Measurements from ENCODE around the gene FARP2.

FARP2 gene

DNA sequence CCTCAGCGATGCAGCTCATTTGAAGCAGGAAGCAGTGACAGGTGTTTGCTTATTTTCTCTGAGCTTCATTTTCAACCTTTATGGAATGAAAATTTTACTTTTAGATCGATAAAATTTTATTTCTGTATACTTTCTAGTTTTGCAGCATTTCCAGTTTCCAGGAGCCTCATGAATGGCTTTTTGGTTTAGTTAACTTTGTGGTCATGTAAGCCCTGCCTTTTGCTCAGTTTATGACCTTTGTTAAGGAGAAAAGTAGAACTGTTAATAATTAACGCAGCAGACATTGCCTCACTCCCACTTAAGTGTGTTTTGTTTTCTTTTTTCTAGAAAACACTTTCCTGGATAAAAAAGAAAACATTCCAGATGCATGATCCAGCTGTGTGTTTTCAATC is 4.4 kb upstream of the FARP2 start:
- Histone ChIP-seq H3K27ac (ENCODE audit: low read depth, low read length, severe bottlenecking) (no peak overlapping the region), H3K36me3 (ENCODE audit: control insufficient read depth, insufficient read depth, low read length) (peaks cover 74% of the 10 kb centered on the region)

DNA sequence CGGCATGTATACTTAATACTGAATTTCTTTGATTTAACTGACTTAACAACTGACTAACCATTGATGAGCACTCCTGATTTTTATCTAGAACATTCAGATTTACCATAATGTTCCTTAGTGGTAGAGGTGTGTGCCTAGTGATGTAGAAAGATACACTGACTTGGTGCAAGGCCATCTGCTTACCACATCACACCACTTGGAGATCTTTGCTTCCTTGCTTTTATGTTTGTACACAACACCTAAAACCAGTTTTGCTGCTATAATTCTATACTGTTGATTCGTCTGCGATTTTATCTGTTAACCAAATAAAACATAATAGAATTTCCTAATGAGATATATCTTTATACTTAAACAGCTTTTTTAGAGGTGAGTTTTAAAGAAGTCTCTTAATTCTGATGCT is 3.9 kb upstream of the FARP2 start:
- Histone ChIP-seq H3K4me3 (ENCODE audit: extremely low read depth, insufficient read depth, low read length, poor library complexity, severe bottlenecking) (no peak overlapping the region), H3K4me1 (ENCODE audit: control insufficient read depth, insufficient read depth, low read length, poor library complexity, severe bottlenecking) (peaks cover 10% of the 10 kb centered on the region), H3K36me3 (ENCODE audit: control insufficient read depth, insufficient read depth, low read length) (peaks cover 68% of the 10 kb centered on the region), H3K9me3 (ENCODE audit: control insufficient read depth, low read length) (no peaks in the 10 kb centered on the region), H3K27ac (ENCODE audit: low read depth, low read length, severe bottlenecking) (no peak overlapping the region)
- WGBS, 2 experiments (ENCODE audit: insufficient coverage in 2 of 2), result no CpG with 5 or more reads among the region's 3 CpGs

More for the DNA sequence above, 4.4 kb upstream of the FARP2 start:
- Histone ChIP-seq H3K4me3 (ENCODE audit: extremely low read depth, insufficient read depth, low read length, poor library complexity, severe bottlenecking) (no peak overlapping the region), H3K9me3 (ENCODE audit: control insufficient read depth, low read length) (no peaks in the 10 kb centered on the region), H3K4me1 (ENCODE audit: control insufficient read depth, insufficient read depth, low read length, poor library complexity, severe bottlenecking) (peaks cover 10% of the 10 kb centered on the region)
- 100% methylated on average over 1 of the region's 3 CpGs; no CpG with 5 or more reads in 1 of the 2 experiments for WGBS, 2 experiments (ENCODE audit: insufficient coverage in 2 of 2)

DNA sequence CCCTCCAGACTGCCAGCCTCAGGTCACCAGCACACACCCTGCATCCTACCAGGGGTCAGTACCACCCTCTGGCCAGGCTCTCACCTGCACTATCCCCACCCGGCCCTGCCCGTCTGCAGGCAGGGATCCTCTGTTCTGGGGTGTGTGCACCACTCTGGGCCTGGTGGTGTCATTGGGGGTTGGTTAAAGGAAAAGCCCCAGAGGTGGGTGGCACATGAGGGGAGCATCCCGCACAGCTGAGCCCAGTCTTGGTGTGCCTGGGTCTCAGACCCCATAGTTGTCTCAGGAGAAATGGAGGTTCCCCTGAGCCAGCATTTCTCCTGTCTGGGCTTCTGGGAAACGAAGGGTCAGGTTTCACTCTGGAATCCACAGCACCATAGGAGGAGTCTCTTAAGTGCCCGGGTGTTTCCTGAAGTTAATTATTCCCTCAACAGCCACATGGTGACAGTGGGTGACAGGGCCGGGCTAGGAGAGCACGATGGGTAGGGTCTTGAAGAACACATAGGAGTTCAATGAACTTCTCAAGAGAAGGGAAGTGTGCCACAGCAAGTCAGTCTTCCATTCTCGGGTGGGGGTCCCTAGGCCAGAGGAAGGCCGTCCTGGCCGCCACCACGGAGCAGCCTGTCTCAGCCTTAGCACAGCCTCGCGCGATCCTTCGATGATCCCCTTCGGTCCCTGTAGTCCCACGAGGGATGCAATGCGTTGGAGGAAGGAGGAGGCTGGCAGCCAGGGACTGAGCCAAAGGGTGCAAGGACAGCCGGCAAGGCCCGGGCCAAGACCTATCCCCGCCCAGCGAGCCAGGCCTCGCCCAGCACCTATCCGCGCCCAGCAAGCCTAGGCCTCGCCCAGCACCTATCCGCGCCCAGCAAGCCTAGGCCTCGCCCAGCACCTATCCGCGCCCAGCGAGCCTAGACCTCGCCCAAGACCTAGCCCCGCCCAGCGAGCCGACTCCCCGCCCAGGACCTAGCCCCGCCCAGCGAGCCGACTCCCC is 1.1 kb upstream of the FARP2 start:
- Histone ChIP-seq H3K4me1 (ENCODE audit: control insufficient read depth, insufficient read depth, low read length, poor library complexity, severe bottlenecking) (peaks cover 16% of the 10 kb centered on the region), H3K27ac (ENCODE audit: low read depth, low read length, severe bottlenecking) (peak overlapping the region; percentile 82), H3K4me3 (ENCODE audit: extremely low read depth, insufficient read depth, low read length, poor library complexity, severe bottlenecking) (peak overlapping the region; percentile 16), H3K9me3 (ENCODE audit: control insufficient read depth, low read length) (no peaks in the 10 kb centered on the region), H3K36me3 (ENCODE audit: control insufficient read depth, insufficient read depth, low read length) (peaks cover 44% of the 10 kb centered on the region)
- WGBS, 2 experiments (ENCODE audit: insufficient coverage in 2 of 2), result 23 to 26% methylated on average over 25 of the region's 40 CpGs

DNA sequence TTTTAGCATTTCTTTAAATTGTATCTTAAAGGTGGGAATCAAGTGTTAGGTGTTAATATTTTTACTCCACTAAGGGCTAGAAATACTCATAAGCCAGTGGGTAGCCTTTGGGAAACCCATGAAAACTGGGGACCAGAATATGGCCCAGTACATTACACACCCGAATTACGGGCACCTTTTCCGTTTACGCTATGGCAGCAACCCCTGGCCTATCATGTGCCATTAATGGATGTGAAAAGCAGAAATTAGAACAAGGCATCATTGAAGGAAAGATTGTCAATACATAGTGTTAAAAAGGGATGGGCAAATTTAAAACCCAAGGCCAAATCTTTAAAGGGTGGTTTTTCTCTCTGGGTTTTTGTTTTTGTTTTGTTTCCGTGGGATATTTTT is 781 bp downstream of the FARP2 start:
- Histone ChIP-seq H3K9me3 (ENCODE audit: control insufficient read depth, low read length) (no peaks in the 10 kb centered on the region), H3K4me1 (ENCODE audit: control insufficient read depth, insufficient read depth, low read length, poor library complexity, severe bottlenecking) (peaks cover 16% of the 10 kb centered on the region), H3K27ac (ENCODE audit: low read depth, low read length, severe bottlenecking) (peak overlapping the region; percentile 64), H3K36me3 (ENCODE audit: control insufficient read depth, insufficient read depth, low read length) (peaks cover 27% of the 10 kb centered on the region), H3K4me3 (ENCODE audit: extremely low read depth, insufficient read depth, low read length, poor library complexity, severe bottlenecking) (peak overlapping the region; percentile 93)
- 47 to 51% methylated on average over 3 to 5 of the region's 5 CpGs for WGBS, 2 experiments (ENCODE audit: insufficient coverage in 2 of 2)

- Histone ChIP-seq H3K27ac (ENCODE audit: low read depth, low read length, severe bottlenecking) (no peak overlapping the region), H3K9me3 (ENCODE audit: control insufficient read depth, low read length) (no peaks in the 10 kb centered on the region), H3K36me3 (ENCODE audit: control insufficient read depth, insufficient read depth, low read length) (peaks cover 20% of the 10 kb centered on the region), H3K4me1 (ENCODE audit: control insufficient read depth, insufficient read depth, low read length, poor library complexity, severe bottlenecking) (peaks cover 16% of the 10 kb centered on the region), H3K4me3 (ENCODE audit: extremely low read depth, insufficient read depth, low read length, poor library complexity, severe bottlenecking) (peak overlapping the region; percentile 93)
- WGBS, 2 experiments (ENCODE audit: insufficient coverage in 2 of 2), result 100% methylated on average over 1 of the region's 3 CpGs
Observed at GRCh38 chr2:241357531-241357930, 1.4 kb downstream of the FARP2 start.

DNA sequence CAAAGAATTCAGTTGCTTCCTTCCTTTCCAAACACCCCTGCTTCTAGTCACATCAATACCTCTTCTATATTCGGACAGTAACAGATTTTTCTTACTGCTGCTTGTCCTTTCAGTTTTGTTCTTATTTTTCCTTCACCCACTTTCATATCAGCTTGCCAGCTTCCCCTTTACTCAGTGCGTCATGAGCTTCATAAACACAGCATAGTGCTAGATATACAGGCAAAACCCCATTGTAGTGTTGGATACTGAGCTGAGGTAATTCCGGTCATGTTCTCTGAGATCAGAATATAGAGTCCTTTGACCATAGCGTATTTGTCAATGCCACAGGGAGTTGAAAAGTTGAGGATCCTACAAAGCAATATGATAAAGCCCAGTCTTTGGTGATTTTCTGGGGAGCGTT is 2.4 kb downstream of the FARP2 start:
- no peak overlapping the region for H3K4me3 ChIP-seq (ENCODE audit: extremely low read depth, insufficient read depth, low read length, poor library complexity, severe bottlenecking)
- 93 to 94% methylated on average over 4 of the region's 5 CpGs for WGBS, 2 experiments (ENCODE audit: insufficient coverage in 2 of 2)

GRCh38 chr2:241359481-241360045 is 3.5 kb downstream of the FARP2 start:
- Histone ChIP-seq H3K27ac (ENCODE audit: low read depth, low read length, severe bottlenecking) (no peak overlapping the region), H3K36me3 (ENCODE audit: control insufficient read depth, insufficient read depth, low read length) (peaks cover 16% of the 10 kb centered on the region), H3K4me1 (ENCODE audit: control insufficient read depth, insufficient read depth, low read length, poor library complexity, severe bottlenecking) (peaks cover 13% of the 10 kb centered on the region), H3K4me3 (ENCODE audit: extremely low read depth, insufficient read depth, low read length, poor library complexity, severe bottlenecking) (no peak overlapping the region), H3K9me3 (ENCODE audit: control insufficient read depth, low read length) (no peaks in the 10 kb centered on the region)
- WGBS, 2 experiments (ENCODE audit: insufficient coverage in 2 of 2), result 90 to 96% methylated on average over 5 to 6 of the region's 7 CpGs

More for the DNA sequence above, 2.4 kb downstream of the FARP2 start:
- H3K36me3 ChIP-seq (ENCODE audit: control insufficient read depth, insufficient read depth, low read length), result peaks cover 18% of the 10 kb centered on the region
- peaks cover 16% of the 10 kb centered on the region for H3K4me1 ChIP-seq (ENCODE audit: control insufficient read depth, insufficient read depth, low read length, poor library complexity, severe bottlenecking)
- no peaks in the 10 kb centered on the region for H3K9me3 ChIP-seq (ENCODE audit: control insufficient read depth, low read length)
- H3K27ac ChIP-seq (ENCODE audit: low read depth, low read length, severe bottlenecking), result no peak overlapping the region

- no peak overlapping the region for H3K27ac ChIP-seq (ENCODE audit: low read depth, low read length, severe bottlenecking)
- no peaks in the 10 kb centered on the region for H3K9me3 ChIP-seq (ENCODE audit: control insufficient read depth, low read length)
- H3K4me1 ChIP-seq (ENCODE audit: control insufficient read depth, insufficient read depth, low read length, poor library complexity, severe bottlenecking), result peaks cover 4% of the 10 kb centered on the region
- 98 to 100% methylated on average over 6 of the region's 7 CpGs for WGBS, 2 experiments (ENCODE audit: insufficient coverage in 2 of 2)
- H3K4me3 ChIP-seq (ENCODE audit: extremely low read depth, insufficient read depth, low read length, poor library complexity, severe bottlenecking), result no peak overlapping the region
- H3K36me3 ChIP-seq (ENCODE audit: control insufficient read depth, insufficient read depth, low read length), result peaks cover 14% of the 10 kb centered on the region
Observed at GRCh38 chr2:241363426-241363825, 7.3 kb downstream of the FARP2 start.

DNA sequence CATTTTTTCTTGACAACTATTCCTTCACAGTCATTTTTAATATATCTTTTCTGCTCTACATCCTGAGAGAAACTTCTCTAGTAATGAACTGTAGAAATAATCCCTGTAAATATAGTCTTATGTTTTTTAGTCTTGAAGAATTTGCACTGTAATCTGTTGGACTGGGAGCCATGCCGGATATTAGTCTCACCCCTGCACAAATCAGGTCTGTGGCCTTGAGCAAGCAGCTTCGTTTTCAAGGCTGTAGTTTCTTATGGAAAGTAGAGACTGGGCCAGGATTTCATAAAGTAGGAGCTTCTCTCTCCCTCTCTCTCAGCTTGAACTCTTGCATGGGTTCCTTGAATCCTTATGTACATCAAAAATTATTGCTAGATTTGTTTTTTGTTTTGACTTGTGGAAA is 8.7 kb downstream of the FARP2 start:
- WGBS, 2 experiments (ENCODE audit: insufficient coverage in 2 of 2), result 86 to 93% methylated on average over 1 to 2 of the region's 2 CpGs
- Histone ChIP-seq H3K4me3 (ENCODE audit: extremely low read depth, insufficient read depth, low read length, poor library complexity, severe bottlenecking) (no peak overlapping the region), H3K9me3 (ENCODE audit: control insufficient read depth, low read length) (no peaks in the 10 kb centered on the region), H3K36me3 (ENCODE audit: control insufficient read depth, insufficient read depth, low read length) (peaks cover 14% of the 10 kb centered on the region), H3K4me1 (ENCODE audit: control insufficient read depth, insufficient read depth, low read length, poor library complexity, severe bottlenecking) (peaks cover 4% of the 10 kb centered on the region), H3K27ac (ENCODE audit: low read depth, low read length, severe bottlenecking) (no peak overlapping the region)

DNA sequence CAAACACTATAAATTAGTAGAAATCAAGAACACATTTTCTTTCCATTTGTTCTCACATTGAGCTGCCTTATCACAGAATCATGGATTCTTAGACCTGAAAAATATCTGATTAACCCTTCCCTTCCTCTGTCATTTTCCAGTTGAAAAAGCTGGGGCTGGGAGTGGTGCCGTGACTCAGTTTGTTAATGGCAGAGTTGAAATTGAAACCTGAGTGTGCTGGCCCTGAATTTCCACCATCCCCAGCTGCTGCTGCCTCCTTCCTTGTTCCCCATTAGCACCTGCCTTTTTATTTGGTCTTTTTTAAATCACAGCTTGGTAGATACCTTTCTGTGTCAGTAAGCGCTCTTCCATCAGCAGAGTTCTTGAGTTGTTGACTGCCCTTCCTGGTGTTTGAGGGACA is 10.6 kb downstream of the FARP2 start:
- peaks cover 4% of the 10 kb centered on the region for H3K4me1 ChIP-seq (ENCODE audit: control insufficient read depth, insufficient read depth, low read length, poor library complexity, severe bottlenecking)
- H3K36me3 ChIP-seq (ENCODE audit: control insufficient read depth, insufficient read depth, low read length), result peaks cover 14% of the 10 kb centered on the region
- no peaks in the 10 kb centered on the region for H3K9me3 ChIP-seq (ENCODE audit: control insufficient read depth, low read length)
- no peak overlapping the region for H3K27ac ChIP-seq (ENCODE audit: low read depth, low read length, severe bottlenecking)
- no peak overlapping the region for H3K4me3 ChIP-seq (ENCODE audit: extremely low read depth, insufficient read depth, low read length, poor library complexity, severe bottlenecking)
- 100% methylated on average over 1 to 2 of the region's 2 CpGs for WGBS, 2 experiments (ENCODE audit: insufficient coverage in 2 of 2)

- H3K27ac ChIP-seq (ENCODE audit: low read depth, low read length, severe bottlenecking), result no peak overlapping the region
- WGBS, 2 experiments (ENCODE audit: insufficient coverage in 2 of 2), result 100% methylated on average over 2 of the region's 3 CpGs; no CpG with 5 or more reads in 1 of the 2 experiments
Observed at GRCh38 chr2:241368643-241369042, 12.6 kb downstream of the FARP2 start.

More at GRCh38 chr2:241368643-241369042, 12.6 kb downstream of the FARP2 start:
- Histone ChIP-seq H3K36me3 (ENCODE audit: control insufficient read depth, insufficient read depth, low read length) (peaks cover 16% of the 10 kb centered on the region), H3K9me3 (ENCODE audit: control insufficient read depth, low read length) (no peaks in the 10 kb centered on the region), H3K4me3 (ENCODE audit: extremely low read depth, insufficient read depth, low read length, poor library complexity, severe bottlenecking) (no peak overlapping the region), H3K4me1 (ENCODE audit: control insufficient read depth, insufficient read depth, low read length, poor library complexity, severe bottlenecking) (peaks cover 4% of the 10 kb centered on the region)

Data from mesodermal cell (in vitro differentiated cells).